K562 (cell line): ENCODE measurements around the gene H2BK1. TPM values are rescaled to one million over a fixed set of nuclear protein-coding genes. Genes with fewer than 3 reads are reported as not detected.

ENCODE experiments used
- FOXK2 ChIP-seq, 2 experiments: fragments of 450-650 bp; IDR thresholded peaks in 1 of 2; conservative IDR thresholded peaks in 1 of 2; 2 replicates each; pipeline ENCODE4 v1.6.1; 2016; ENCODE audit warnings: low read depth in 2 of 2, mild to moderate bottlenecking in 1 of 2
- GTF2E2 ChIP-seq: fragments of 200-800 bp; sonication (Bioruptor generic); IDR thresholded peaks from 2 replicates; pipeline ENCODE4 v1.6.1; 2016; ENCODE audit warnings: missing genetic modification characterization, missing compliant biosample characterization
- HLTF ChIP-seq: fragments of 450-650 bp; IDR thresholded peaks from 2 replicates; pipeline ENCODE4 v1.6.1; 2016
- HMGN3 ChIP-seq: IDR thresholded peaks from 2 replicates; pipeline ENCODE4 v1.6.1; 2011; ENCODE audit warnings: borderline replicate concordance, low read depth, mild to moderate bottlenecking, mixed read lengths, low read length; ENCODE audit not compliant: insufficient read length; ENCODE audit errors: extremely low read depth
- IFI16 ChIP-seq: fragments of 250-450 bp; sonication (Bioruptor Pico); IDR thresholded peaks from 2 replicates; pipeline ENCODE4 v2.1.2; 2022; ENCODE audit warnings: mild to moderate bottlenecking, inconsistent platforms
- MAFF ChIP-seq: IDR thresholded peaks from 2 replicates; pipeline ENCODE4 v1.6.1; 2012; ENCODE audit warnings: low read length, improper control_type of control experiment
- MCM3 ChIP-seq: fragments of 450-650 bp; IDR thresholded peaks from 2 replicates; pipeline ENCODE4 v1.6.1; 2016
- NR2C2 ChIP-seq, 2 experiments: fragments of 200-800 bp in 1 of 2; sonication (Bioruptor generic) in 1 of 2; sonication (generic) in 1 of 2; formaldehyde crosslinking in 1 of 2; IDR thresholded peaks; 2 replicates each; pipeline versions ENCODE4 v1.6.1 to v1.8.0; 2016 to 2022; ENCODE audit warnings: mild to moderate bottlenecking in 1 of 2, missing compliant biosample characterization in 1 of 2, missing genetic modification characterization in 1 of 2, missing genetic modification reagents in 1 of 2
- PATZ1 ChIP-seq: fragments of 250-450 bp; sonication (Bioruptor Pico); IDR thresholded peaks from 2 replicates; pipeline ENCODE4 v1.5.0; 2020; ENCODE audit warnings: mild to moderate bottlenecking, borderline replicate concordance
- SIRT6 ChIP-seq: IDR thresholded peaks from one replicate; pipeline ENCODE4 v1.6.1; 2012; ENCODE audit warnings: low read depth, mild to moderate bottlenecking, control low read depth, inconsistent platforms, low read length, moderate library complexity
- TAF7 ChIP-seq: fragments of 450-650 bp; IDR thresholded peaks from 2 replicates; pipeline ENCODE4 v1.6.1; 2016; ENCODE audit warnings: missing genetic modification characterization, missing compliant biosample characterization
- THRB ChIP-seq: fragments of 450-650 bp; formaldehyde crosslinking; conservative IDR thresholded peaks from 2 replicates; pipeline ENCODE4 v1.4.0; 2022; ENCODE audit warnings: mild to moderate bottlenecking, missing genetic modification characterization
- USF1 ChIP-seq: sonication (generic); formaldehyde crosslinking; IDR thresholded peaks from 2 replicates; pipeline ENCODE4 v1.9.0; 2022; ENCODE audit warnings: mild to moderate bottlenecking, missing genetic modification reagents
- ZBTB12 ChIP-seq: fragments of 250-450 bp; sonication (Bioruptor Pico); IDR thresholded peaks from 2 replicates; pipeline ENCODE4 v1.4.0; 2020
- ZBTB7A ChIP-seq: IDR thresholded peaks from 2 replicates; pipeline ENCODE4 v1.6.1; 2011; ENCODE audit warnings: low read depth, mild to moderate bottlenecking, low read length, moderate library complexity, borderline replicate concordance; ENCODE audit not compliant: control insufficient read depth
- ZNF184 ChIP-seq: sonication (generic); formaldehyde crosslinking; IDR thresholded peaks from 2 replicates; pipeline ENCODE4 v1.5.0; 2020; ENCODE audit warnings: missing genetic modification reagents
- ZNF197 ChIP-seq: fragments of 200-800 bp; sonication (Bioruptor generic); IDR thresholded peaks from 2 replicates; pipeline ENCODE4 v1.6.1; 2016; ENCODE audit warnings: low read depth, missing genetic modification characterization, missing compliant biosample characterization
- ZNF282 ChIP-seq: sonication (generic); formaldehyde crosslinking; IDR thresholded peaks from 2 replicates; pipeline ENCODE4 v1.8.1; 2023; ENCODE audit warnings: missing genetic modification reagents
- ZNF431 ChIP-seq: sonication (generic); formaldehyde crosslinking; IDR thresholded peaks from 2 replicates; pipeline ENCODE4 v1.8.0; 2022; ENCODE audit warnings: mild to moderate bottlenecking, missing genetic modification reagents
- ZNF778 ChIP-seq: fragments of 450-650 bp; formaldehyde crosslinking; IDR thresholded peaks from 2 replicates; pipeline ENCODE4 v1.4.0; 2020; ENCODE audit warnings: mild to moderate bottlenecking, moderate library complexity
- ZSCAN32 ChIP-seq: fragments of 450-650 bp; formaldehyde crosslinking; IDR thresholded peaks from 2 replicates; pipeline ENCODE4 v1.4.0; 2020; ENCODE audit warnings: mild to moderate bottlenecking, moderate library complexity
- polyA plus RNA-seq, 8 experiments: library from polyadenylated mRNA; depleted of rRNA in 4 of 8; stranded (reverse) in 5 of 8; unstranded in 3 of 8; fragments of >200 nt; fragmentation: Nextera tagmentation in 2 of 8; fragmentation: Illumina TruSeq in 1 of 8; extraction: Ambion mirVana in 2 of 8; extraction: Trizol in 1 of 8; gene quantifications; 2 replicates each; pipeline versions ENCODE4 v1.2.1 to v1.2.3, GENCODE V29; 2011 to 2014; ENCODE audit warnings: inconsistent platforms in 1 of 8, missing spikeins in 1 of 8
- total RNA-seq, 7 experiments: library from RNA; depleted of rRNA in 6 of 7; stranded (reverse); fragments of >200 nt in 6 of 7; fragmentation: Illumina TruSeq in 2 of 7; extraction: Trizol in 2 of 7; gene quantifications; 2 replicates each; pipeline versions ENCODE4 v1.2.1 to v1.2.3, GENCODE V29; 2011 to 2021; ENCODE audit warnings: low replicate concordance in 1 of 7

The H2BK1 gene
- total and polyA plus RNA-seq, 9 of the 15 experiments (the other 6 are each of a cell fraction or from before 2014, with no cell fraction given) = not detected

- TF ChIP-seq ZNF778 (no peak), ZSCAN32 (no peak), ZBTB7A (no peak), SIRT6 (no peak), NR2C2 (CRISPR knock-in tag; IDR thresholded peaks at IDR 0.05) (no peak), NR2C2 (tag; IDR thresholded peaks at IDR 0.05) (no peak), IFI16 (CRISPR knock-in tag) (no peak), FOXK2 (conservative IDR thresholded peaks at IDR 0.05 in 1 of 2, IDR thresholded peaks at IDR 0.05 in 1 of 2; ENCODE audit: low read depth in 2 of 2) (peak; percentile 97 to 99), PATZ1 (CRISPR knock-in tag) (no peak), MCM3 (no peak), ZNF197 (CRISPR knock-in tag) (no peak), GTF2E2 (tag) (no peak), HMGN3 (no peak), ZBTB12 (CRISPR knock-in tag) (no peak), ZNF184 (CRISPR knock-in tag) (no peak), ZNF431 (CRISPR knock-in tag) (no peak), THRB (CRISPR knock-in tag) (no peak), MAFF (peak; percentile 35; the same call in 1 of the 2 replicates), TAF7 (tag) (no peak), ZNF282 (no peak), HLTF (no peak), USF1 (CRISPR knock-in tag) (no peak)
These were observed 18.0 kb upstream of the H2BK1 start (continued) for GRCh38 chr7:151228024-151228866.
